CD4-positive, alpha-beta T cell treated with Interleukin-15 for 4 hours (primary cell): ENCODE measurements around the gene CALCOCO2.

ENCODE experiments used
- DNase-seq: peaks from one replicate; pipeline ENCODE4 v3.0.0-alpha.2; 2020; ENCODE audit warnings: low spot score

CALCOCO2 gene

GRCh38 chr17:48873696-48874443 lies 43.0 kb downstream of the CALCOCO2 start:
- no peak for DNase-seq

GRCh38 chr17:48878920-48879898 lies 48.4 kb downstream of the CALCOCO2 start:
- peak; percentile 75 for DNase-seq

GRCh38 chr17:48882272-48882671 lies 51.4 kb downstream of the CALCOCO2 start:
- DNase-seq = no peak

- DNase-seq = no peak
Measured at GRCh38 chr17:48883171-48883570, 52.3 kb downstream of the CALCOCO2 start.

GRCh38 chr17:48890086-48890485 lies 59.3 kb downstream of the CALCOCO2 start:
- DNase-seq = no peak

- no peak for DNase-seq
Measured at GRCh38 chr17:48892940-48893645, 62.3 kb downstream of the CALCOCO2 start.

- DNase-seq = no peak
Measured at GRCh38 chr17:48893646-48894508, 63.0 kb downstream of the CALCOCO2 start.

GRCh38 chr17:48894886-48895285 lies 64.1 kb downstream of the CALCOCO2 start:
- no peak for DNase-seq

GRCh38 chr17:48901241-48901640 lies 70.4 kb downstream of the CALCOCO2 start:
- DNase-seq = no peak

- no peak for DNase-seq
Measured at GRCh38 chr17:48903401-48903800, 72.6 kb downstream of the CALCOCO2 start.

GRCh38 chr17:48904428-48904827 lies 73.6 kb downstream of the CALCOCO2 start:
- DNase-seq = no peak

GRCh38 chr17:48905987-48906515 lies 75.2 kb downstream of the CALCOCO2 start:
- DNase-seq = no peak

- no peak for DNase-seq
Measured at GRCh38 chr17:48907713-48908046, 76.8 kb downstream of the CALCOCO2 start.

- peak; percentile 93 for DNase-seq
Measured at GRCh38 chr17:48908047-48908843, 77.4 kb downstream of the CALCOCO2 start, which contains the start of gene UBE2Z. Gene UBE2Z, plus strand, starts transcription at chr17:48908407. Its CDS starts 97 bp downstream, at chr17:48908504.

- peak; percentile 90 for DNase-seq
Measured at GRCh38 chr17:48908853-48909394, 78.1 kb downstream of the CALCOCO2 start.

- no peak for DNase-seq
Measured at GRCh38 chr17:48909783-48910182, 78.9 kb downstream of the CALCOCO2 start.

- no peak for DNase-seq
Measured at GRCh38 chr17:48910370-48910769, 79.5 kb downstream of the CALCOCO2 start.

GRCh38 chr17:48912476-48912875 lies 81.6 kb downstream of the CALCOCO2 start:
- no peak for DNase-seq
